HG03378 (cell line): ENCODE measurements around the gene STMP1.

Source experiments
- ATAC-seq: cut with Tn5 transposase; IDR thresholded peaks from one replicate; pipeline ENCODE4 v1.9.1; 2021; ENCODE audit warnings: mild to moderate bottlenecking, moderate library complexity; ENCODE audit not compliant: unreplicated experiment

STMP1 gene

DNA sequence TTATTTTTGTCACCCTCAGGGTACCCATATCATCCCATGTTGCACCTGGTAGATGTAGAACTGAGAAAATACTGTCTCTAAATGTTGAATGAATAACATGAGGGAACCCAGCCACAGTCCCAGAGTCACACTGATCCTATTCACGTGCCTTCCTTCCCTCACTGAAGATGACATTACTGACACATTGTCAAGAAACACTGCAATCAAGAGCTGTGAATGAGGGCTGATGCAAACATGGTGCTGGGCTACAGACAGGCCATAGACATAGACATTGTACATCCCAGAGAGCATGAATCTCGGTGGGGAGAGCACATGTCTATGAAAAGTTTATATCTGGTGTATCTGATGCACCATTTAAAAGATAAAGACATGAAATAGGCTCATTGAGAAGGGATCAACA is 55.9 kb downstream of the STMP1 start:
- no peak for ATAC-seq

- ATAC-seq: no peak
Observed at GRCh38 chr7:135718794-135719437, 56.6 kb downstream of the STMP1 start.

- ATAC-seq: no peak
Observed at GRCh38 chr7:135719688-135720087, 57.4 kb downstream of the STMP1 start.

- ATAC-seq: no peak
Observed at GRCh38 chr7:135721198-135721820, 59.0 kb downstream of the STMP1 start.

GRCh38 chr7:135723411-135723810 is 61.1 kb downstream of the STMP1 start:
- ATAC-seq: no peak
